HepG2 (cell line): Measurements from ENCODE around the gene ANAPC2. TPM values are rescaled to one million over a fixed set of nuclear protein-coding genes. Genes with fewer than 3 reads are reported as not detected.

Experiments
- GFI1 ChIP-seq: sonication (generic); formaldehyde crosslinking; IDR thresholded peaks from 2 replicates; pipeline ENCODE4 v1.5.0; 2020; ENCODE audit warnings: missing genetic modification reagents, mild to moderate bottlenecking, borderline replicate concordance
- HOMEZ ChIP-seq: IDR thresholded peaks from 2 replicates; pipeline ENCODE4 v1.6.1; 2016; ENCODE audit warnings: low read depth
- NFE2 ChIP-seq: sonication (generic); formaldehyde crosslinking; IDR thresholded peaks from 2 replicates; pipeline ENCODE4 v1.4.0; 2020; ENCODE audit warnings: missing genetic modification reagents
- POGK ChIP-seq: sonication (generic); formaldehyde crosslinking; conservative IDR thresholded peaks from 2 replicates; pipeline ENCODE4 v1.8.0; 2022; ENCODE audit warnings: mild to moderate bottlenecking, moderate library complexity, missing genetic modification reagents
- RBM22 ChIP-seq: fragments of 200-400 bp; formaldehyde crosslinking; optimal IDR thresholded peaks from 2 replicates; pipeline ENCODE3; 2017; ENCODE audit warnings: mild to moderate bottlenecking, low read length, moderate library complexity
- RFX5 ChIP-seq: IDR thresholded peaks from 2 replicates; pipeline ENCODE4 v1.6.1; 2011; ENCODE audit warnings: low read depth, low read length, improper control_type of control experiment
- RFXANK ChIP-seq: IDR thresholded peaks from 2 replicates; pipeline ENCODE4 v1.6.1; 2016
- SIN3B ChIP-seq: fragments of 150-350 bp; IDR thresholded peaks from 2 replicates; pipeline ENCODE4 v1.6.1; 2014; ENCODE audit warnings: low read length
- SUZ12 ChIP-seq: fragments of 150-350 bp; IDR thresholded peaks from 2 replicates; pipeline ENCODE4 v1.6.1; 2014; ENCODE audit warnings: low read depth, low read length
- ZBTB2 ChIP-seq: sonication (generic); formaldehyde crosslinking; IDR thresholded peaks from 2 replicates; pipeline ENCODE4 v1.8.0; 2022; ENCODE audit warnings: low read depth, missing genetic modification reagents
- ZBTB38 ChIP-seq: sonication (generic); formaldehyde crosslinking; IDR thresholded peaks from 2 replicates; pipeline ENCODE4 v1.5.1; 2020; ENCODE audit warnings: mild to moderate bottlenecking, missing genetic modification reagents
- ZNF160 ChIP-seq: sonication (generic); formaldehyde crosslinking; IDR thresholded peaks from 2 replicates; pipeline ENCODE4 v1.8.0; 2022; ENCODE audit warnings: mild to moderate bottlenecking, inconsistent platforms, missing genetic modification reagents
- ZNF383 ChIP-seq: sonication (generic); formaldehyde crosslinking; IDR thresholded peaks from 2 replicates; pipeline ENCODE4 v1.4.0; 2020; ENCODE audit warnings: missing genetic modification reagents, mild to moderate bottlenecking, borderline replicate concordance
- ZNF430 ChIP-seq: sonication (generic); formaldehyde crosslinking; IDR thresholded peaks from 2 replicates; pipeline ENCODE4 v1.9.0; 2021; ENCODE audit warnings: mild to moderate bottlenecking, missing genetic modification reagents
- ZNF543 ChIP-seq: sonication (generic); formaldehyde crosslinking; IDR thresholded peaks from 2 replicates; pipeline ENCODE4 v1.4.0; 2020; ENCODE audit warnings: mild to moderate bottlenecking, missing genetic modification reagents
- ZNF687 ChIP-seq: sonication (generic); formaldehyde crosslinking; IDR thresholded peaks from 2 replicates; pipeline ENCODE4 v1.5.1; 2020; ENCODE audit warnings: mild to moderate bottlenecking, missing genetic modification reagents, moderate library complexity
- ZNF746 ChIP-seq: sonication (generic); formaldehyde crosslinking; IDR thresholded peaks from 2 replicates; pipeline ENCODE4 v1.8.0; 2022; ENCODE audit warnings: mild to moderate bottlenecking, missing genetic modification reagents
- ZNF747 ChIP-seq: sonication (generic); formaldehyde crosslinking; IDR thresholded peaks from 2 replicates; pipeline ENCODE4 v1.8.1; 2023; ENCODE audit warnings: missing genetic modification reagents, mild to moderate bottlenecking, borderline replicate concordance
- ZNF772 ChIP-seq: sonication (generic); formaldehyde crosslinking; IDR thresholded peaks from 2 replicates; pipeline ENCODE4 v1.5.0; 2020; ENCODE audit warnings: mild to moderate bottlenecking, missing genetic modification reagents
- ZNF773 ChIP-seq: sonication (generic); formaldehyde crosslinking; IDR thresholded peaks from 2 replicates; pipeline ENCODE4 v1.4.0; 2020; ENCODE audit warnings: missing genetic modification reagents, borderline replicate concordance
- ZNF780A ChIP-seq: sonication (generic); formaldehyde crosslinking; IDR thresholded peaks from 2 replicates; pipeline ENCODE4 v1.8.0; 2022; ENCODE audit warnings: mild to moderate bottlenecking, missing genetic modification reagents, moderate library complexity
- polyA plus RNA-seq, 8 experiments: library from polyadenylated mRNA; depleted of rRNA in 3 of 8; stranded (reverse) in 7 of 8; unstranded in 1 of 8; fragments of >200 nt; fragmentation: Illumina TruSeq in 4 of 8; extraction: Trizol in 4 of 8; gene quantifications; 2 replicates each; pipeline versions ENCODE4 v1.2.1 to v1.2.3, GENCODE V29; 2011 to 2016; ENCODE audit warnings: low read depth in 4 of 8, missing spikeins in 1 of 8, mixed read lengths in 1 of 8; ENCODE audit not compliant: insufficient read depth in 1 of 8
- total RNA-seq, 5 experiments: library from RNA; depleted of rRNA; stranded (reverse); fragments of >200 nt; fragmentation: Illumina TruSeq; extraction: Trizol; gene quantifications; 2 replicates each; pipeline ENCODE4 v1.2.3, GENCODE V29; 2016; ENCODE audit warnings: low read depth in 1 of 5

The ANAPC2 gene
- total and polyA plus RNA-seq, 2 of the 13 experiments (the other 11 are each of a cell fraction or from before 2014, with no cell fraction given): 12.3 to 15.4 TPM

DNA sequence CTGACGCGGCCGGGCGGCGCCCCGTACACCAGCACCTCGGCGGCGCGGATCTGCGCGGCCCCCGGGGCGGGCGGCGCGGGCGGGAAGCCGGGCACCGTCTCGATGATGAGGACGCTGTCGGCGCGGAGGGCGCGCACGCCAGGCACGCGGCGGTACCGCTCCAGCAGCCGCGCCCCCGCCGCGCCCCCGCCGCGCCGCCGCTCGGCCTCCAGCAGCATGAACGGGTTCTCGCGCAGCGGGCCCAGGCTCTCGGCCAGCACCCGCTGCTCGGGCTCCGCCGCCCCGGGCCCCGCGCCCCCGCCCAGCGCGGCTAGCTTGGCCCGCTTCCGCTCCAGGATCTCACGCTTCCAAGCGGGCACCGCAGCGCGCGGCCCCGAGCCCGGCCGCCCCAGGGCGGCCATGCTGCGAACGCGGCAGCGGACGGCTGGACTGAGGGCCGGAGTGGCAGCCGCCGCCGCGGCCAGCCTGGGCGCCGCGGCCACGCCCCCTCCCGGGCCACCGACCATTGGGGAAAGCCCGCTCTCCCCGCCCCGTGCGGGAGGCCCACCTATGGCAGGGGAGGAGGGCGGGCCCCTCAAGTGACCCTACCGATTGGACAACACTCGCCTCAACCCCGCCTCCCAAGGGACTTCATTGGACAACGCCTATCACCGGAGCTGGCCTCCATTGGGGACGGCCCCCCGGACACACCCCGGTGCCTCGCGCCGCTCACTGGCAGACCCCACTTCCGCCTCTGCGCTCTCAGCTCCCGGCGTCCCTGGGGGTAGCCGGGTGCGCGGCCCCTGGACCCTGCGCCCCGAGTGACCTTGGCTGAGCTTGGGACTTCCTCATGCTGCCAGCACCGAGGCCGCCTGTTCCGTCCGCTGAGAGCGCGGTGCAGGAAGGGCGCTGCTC, 12.2 kb upstream of the ANAPC2 start, which contains the start of gene TPRN (continued):
- TF ChIP-seq RFXANK (CRISPR knock-in tag) (0 out of 2 replicates have a peak, but pooled peaks have one; percentile 76), ZNF747 (CRISPR knock-in tag) (no peak), ZNF687 (peak; percentile 94), ZNF543 (CRISPR knock-in tag) (no peak), ZBTB38 (CRISPR knock-in tag) (peak; percentile 86; the same call in 1 of the 2 replicates), ZNF746 (CRISPR knock-in tag) (no peak), SIN3B (0 out of 2 replicates have a peak, but pooled peaks have one; percentile 39), ZNF160 (CRISPR knock-in tag) (peak; percentile 30; the same call in 1 of the 2 replicates), GFI1 (CRISPR knock-in tag) (peak; percentile 74; the same call in 1 of the 2 replicates), NFE2 (CRISPR knock-in tag) (no peak), ZNF430 (CRISPR knock-in tag) (peak; percentile 80; the same call in 1 of the 2 replicates), ZNF772 (peak; percentile 95), RBM22 (peak; percentile 69), SUZ12 (no peak), RFX5 (0 out of 2 replicates have a peak, but pooled peaks have one; percentile 36), HOMEZ (CRISPR knock-in tag) (peak; percentile 27; the same call in 1 of the 2 replicates), POGK (peak; percentile 72; the same call in 1 of the 2 replicates), ZNF383 (no peak), ZBTB2 (CRISPR knock-in tag) (peak; percentile 91), ZNF780A (no peak), ZNF773 (CRISPR knock-in tag) (peak; percentile 45; the same call in 1 of the 2 replicates)
